Body of pancreas (tissue), 4 donors: Measurements from ENCODE around the gene PACS1.

Source experiments
- CTCF ChIP-seq, 7 experiments: fragments of 450-650 bp in 4 of 7; fragments of 200-600 bp in 3 of 7; sonication (generic) in 3 of 7; IDR thresholded peaks; one replicate each; pipeline ENCODE4 v1.5.1; 2016 to 2019; ENCODE audit warnings: antibody characterized with exemption in 7 of 7
- POLR2A ChIP-seq, 3 donors: fragments of 450-650 bp; IDR thresholded peaks; one replicate each; pipeline ENCODE4 v1.6.1; 2016; ENCODE audit warnings: antibody characterized with exemption in 3 of 3, mild to moderate bottlenecking in 2 of 3

- TF ChIP-seq CTCF (IDR thresholded peaks at IDR 0.05) (no peak), POLR2A (IDR thresholded peaks at IDR 0.05) (no peak)
Measured at GRCh38 chr11:66084821-66085475, 14.9 kb downstream of the PACS1 start.
